CD14-positive monocyte (primary cell): ENCODE results near the gene SGTB. TPM values are rescaled to one million over a fixed set of nuclear protein-coding genes. Genes with fewer than 3 reads are reported as not detected.
"Not testable (repeated sequence)": the region's sequence is repeated elsewhere in the genome, so short reads cannot be mapped to it uniquely, and the experiment has no call there.

Experiments
- DNase-seq, 3 donors: peaks; one replicate each; pipeline ENCODE4 v3.0.0-alpha.2; 2011 to 2022
- H2AFZ ChIP-seq: 2 replicates; pipeline ENCODE4 v1.6.0; 2012; ENCODE audit warnings: mild to moderate bottlenecking, low read depth, low read length, inconsistent platforms; ENCODE audit not compliant: insufficient read depth, poor library complexity, severe bottlenecking
- H3K27ac ChIP-seq, 2 donors: 1 replicate in 1 of 2; 2 replicates in 1 of 2; pipeline ENCODE4 v1.5.1; 2012 to 2013; ENCODE audit warnings: low read length in 2 of 2, control low read depth in 1 of 2, inconsistent platforms in 1 of 2, low read depth in 1 of 2, mild to moderate bottlenecking in 1 of 2
- H3K27me3 ChIP-seq, 2 donors: one replicate each; pipeline versions ENCODE4 v1.6.0 to v1.6.1; 2011 to 2013; ENCODE audit warnings: low read length in 2 of 2; ENCODE audit not compliant: control insufficient read depth in 2 of 2, insufficient read depth in 2 of 2
- H3K36me3 ChIP-seq, 2 donors: replicated peaks in 1 of 2; 1 replicate in 1 of 2; 2 replicates in 1 of 2; pipeline versions ENCODE4 v1.5.1 to v1.6.1; 2012 to 2013; ENCODE audit warnings: low read length in 2 of 2, control low read depth in 1 of 2, inconsistent platforms in 1 of 2, mild to moderate bottlenecking in 1 of 2; ENCODE audit not compliant: insufficient read depth in 2 of 2, control insufficient read depth in 1 of 2
- H3K4me1 ChIP-seq, 2 donors: 1 replicate in 1 of 2; 2 replicates in 1 of 2; pipeline versions ENCODE4 v1.5.1 to v1.6.1; 2012 to 2013; ENCODE audit warnings: low read length in 2 of 2, control low read depth in 1 of 2, inconsistent platforms in 1 of 2, mild to moderate bottlenecking in 1 of 2, moderate library complexity in 1 of 2; ENCODE audit not compliant: insufficient read depth in 2 of 2, control insufficient read depth in 1 of 2
- H3K4me2 ChIP-seq: replicated peaks from 2 replicates; pipeline ENCODE3; 2012; ENCODE audit warnings: low read length, moderate library complexity, mild to moderate bottlenecking; ENCODE audit not compliant: poor library complexity, severe bottlenecking; ENCODE audit errors: extremely low read depth
- H3K4me3 ChIP-seq, 3 experiments: fragments of 200-600 bp in 1 of 3; sonication (generic) in 1 of 3; replicated peaks in 1 of 3; 1 replicate in 2 of 3; 2 replicates in 1 of 3; pipeline ENCODE4 v1.5.1; 2011 to 2013; ENCODE audit warnings: low read length in 3 of 3, mild to moderate bottlenecking in 3 of 3, control low read depth in 2 of 3, low read depth in 2 of 3, inconsistent platforms in 1 of 3, moderate library complexity in 1 of 3
- H3K79me2 ChIP-seq: 2 replicates; pipeline ENCODE4 v1.6.0; 2012; ENCODE audit warnings: mild to moderate bottlenecking, control low read depth, inconsistent platforms, low read length, moderate library complexity; ENCODE audit not compliant: insufficient read depth
- H3K9ac ChIP-seq: 2 replicates; pipeline ENCODE4 v1.6.0; 2017; ENCODE audit warnings: low read length, mild to moderate bottlenecking; ENCODE audit not compliant: insufficient read depth, poor library complexity, severe bottlenecking
- H3K9me3 ChIP-seq, 2 donors: replicated peaks in 1 of 2; 1 replicate in 1 of 2; 2 replicates in 1 of 2; pipeline versions ENCODE4 v1.5.1 to v1.6.1; 2012 to 2013; ENCODE audit warnings: low read length in 2 of 2, control low read depth in 1 of 2; ENCODE audit not compliant: control insufficient read depth in 1 of 2, insufficient read depth in 1 of 2
- H4K20me1 ChIP-seq: 2 replicates; pipeline ENCODE4 v1.6.0; 2012; ENCODE audit warnings: mild to moderate bottlenecking, low read length, control low read depth, moderate library complexity; ENCODE audit not compliant: insufficient read depth
- H3K27ac Mint-ChIP-seq, 7 donors: one replicate each; pipeline ENCODE4 v1.8.0; 2020; ENCODE audit warnings: mild to moderate bottlenecking in 7 of 7, mixed read lengths in 7 of 7, moderate library complexity in 6 of 7, inconsistent platforms in 2 of 7
- H3K27me3 Mint-ChIP-seq, 3 donors: one replicate each; pipeline ENCODE4 v1.8.0; 2021 to 2022; ENCODE audit warnings: low read depth in 3 of 3, mild to moderate bottlenecking in 3 of 3, mixed read lengths in 3 of 3, moderate library complexity in 3 of 3, inconsistent platforms in 1 of 3
- H3K36me3 Mint-ChIP-seq, 2 donors: one replicate each; pipeline ENCODE4 v1.8.0; 2020; ENCODE audit warnings: mixed read lengths in 2 of 2, inconsistent platforms in 1 of 2, mild to moderate bottlenecking in 1 of 2
- H3K4me1 Mint-ChIP-seq: one replicate; pipeline ENCODE4 v1.8.0; 2020; ENCODE audit warnings: mild to moderate bottlenecking, mixed read lengths
- H3K4me3 Mint-ChIP-seq, 2 donors: one replicate each; pipeline ENCODE4 v1.8.0; 2020; ENCODE audit warnings: mild to moderate bottlenecking in 2 of 2, mixed read lengths in 2 of 2, moderate library complexity in 1 of 2
- H3K9me3 Mint-ChIP-seq, 7 donors: one replicate each; pipeline ENCODE4 v1.8.0; 2020 to 2022; ENCODE audit warnings: mixed read lengths in 7 of 7, mild to moderate bottlenecking in 6 of 7, moderate library complexity in 6 of 7, inconsistent platforms in 2 of 7
- WGBS: methylation state at CpG from one replicate; pipeline ENCODE4 v1.1.5; 2013; ENCODE audit warnings: missing lambda C conversion rate; ENCODE audit not compliant: insufficient coverage; 5-methylcytosine and 5-hydroxymethylcytosine counted together
- intact Hi-C, 2 donors: fragments of 100-400 bp; cut with micrococcal nuclease; formaldehyde crosslinking; loops; one replicate each; pipeline versions ENCODE4 v1.15.0 to v1.15.1; 2023
- polyA plus RNA-seq, 3 donors: library from polyadenylated mRNA; depleted of rRNA in 1 of 3; unstranded in 2 of 3; stranded (reverse) in 1 of 3; fragments of 300-500 nt in 2 of 3; fragments of >200 nt in 1 of 3; fragmentation: Illumina TruSeq in 2 of 3; gene quantifications; 1 replicate in 2 of 3; 2 replicates in 1 of 3; pipeline ENCODE4 v1.2.3, GENCODE V29; 2012 to 2021
- TF ChIP-seq, protein P1 (sequence below): fragments of 200-600 bp; IDR thresholded peaks from one replicate; pipeline ENCODE4 v1.8.0; 2022; ENCODE audit warnings: antibody characterized with exemption, mild to moderate bottlenecking

SGTB gene
- polyA plus RNA-seq, 3 donors, result 7.4 to 16.5 (median 7.6) TPM

DNA sequence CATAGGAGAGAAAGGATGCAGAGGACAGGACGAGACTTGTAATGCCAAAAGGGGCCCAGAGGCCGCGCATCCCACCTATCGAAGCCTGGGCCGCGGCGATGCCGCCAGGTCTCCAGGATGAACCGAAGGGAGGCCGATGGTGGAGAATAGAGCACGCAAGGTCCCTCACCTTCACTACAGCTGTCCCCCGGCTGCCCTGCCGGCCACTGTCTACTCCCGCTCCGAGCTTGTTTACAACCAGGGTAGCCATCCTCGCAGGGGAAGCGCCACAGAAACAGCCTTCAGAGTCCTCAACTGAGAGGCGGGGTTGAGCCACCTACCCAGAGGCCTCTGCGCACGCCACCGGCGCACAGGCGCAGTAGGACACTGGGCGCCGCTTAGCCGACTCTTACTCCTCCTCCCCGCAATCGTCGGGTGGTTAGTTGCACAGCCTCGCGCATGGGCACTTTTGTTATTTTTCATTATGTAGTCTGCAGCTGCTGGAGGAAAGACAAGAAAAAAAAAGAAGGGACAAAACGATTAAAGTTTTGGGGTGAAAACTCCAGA, 97.8 kb downstream of the SGTB start, which contains the start of gene TRIM23:
Gene TRIM23, minus strand, starts transcription at position 309 of the 546 bp plus-strand sequence. Its CDS starts 59 bp downstream, at position 250.
- TF ChIP-seq, protein P1, sequence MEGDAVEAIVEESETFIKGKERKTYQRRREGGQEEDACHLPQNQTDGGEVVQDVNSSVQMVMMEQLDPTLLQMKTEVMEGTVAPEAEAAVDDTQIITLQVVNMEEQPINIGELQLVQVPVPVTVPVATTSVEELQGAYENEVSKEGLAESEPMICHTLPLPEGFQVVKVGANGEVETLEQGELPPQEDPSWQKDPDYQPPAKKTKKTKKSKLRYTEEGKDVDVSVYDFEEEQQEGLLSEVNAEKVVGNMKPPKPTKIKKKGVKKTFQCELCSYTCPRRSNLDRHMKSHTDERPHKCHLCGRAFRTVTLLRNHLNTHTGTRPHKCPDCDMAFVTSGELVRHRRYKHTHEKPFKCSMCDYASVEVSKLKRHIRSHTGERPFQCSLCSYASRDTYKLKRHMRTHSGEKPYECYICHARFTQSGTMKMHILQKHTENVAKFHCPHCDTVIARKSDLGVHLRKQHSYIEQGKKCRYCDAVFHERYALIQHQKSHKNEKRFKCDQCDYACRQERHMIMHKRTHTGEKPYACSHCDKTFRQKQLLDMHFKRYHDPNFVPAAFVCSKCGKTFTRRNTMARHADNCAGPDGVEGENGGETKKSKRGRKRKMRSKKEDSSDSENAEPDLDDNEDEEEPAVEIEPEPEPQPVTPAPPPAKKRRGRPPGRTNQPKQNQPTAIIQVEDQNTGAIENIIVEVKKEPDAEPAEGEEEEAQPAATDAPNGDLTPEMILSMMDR, result no peak
- Mint-ChIP-seq H3K4me1 (peaks cover 27% of the 10 kb centered on the region), H3K4me3 (peak within 1 kb of the TSS; percentile 90 to 99), H3K9me3 (peaks cover 0 to 2% (median 0%) of the 10 kb centered on the region in 7 donors), H3K27ac (peak within 1 kb of the TSS; percentile 94 to 98 (median 97)), H3K27me3 (no peaks in the 10 kb centered on the region), H3K36me3 (peaks cover 1 to 12% of the 10 kb centered on the region in 2 donors)
- H3K4me3 ChIP-seq, result peak within 1 kb of the TSS; percentile 86 to 98 (median 94)
- peaks cover 4% of the 10 kb centered on the region for H4K20me1 ChIP-seq
- peak within 1 kb of the TSS; percentile 97 for H2AFZ ChIP-seq
- peak within 1 kb of the TSS; percentile 83 for H3K9ac ChIP-seq
- peak within 1 kb of the TSS; percentile 87 to 93 for H3K27ac ChIP-seq
- under 1% methylated on average over 13 of the region's 32 CpGs for WGBS
- H3K79me2 ChIP-seq, result peaks cover 93% of the 10 kb centered on the region
- no peaks in the 10 kb centered on the region for H3K27me3 ChIP-seq
- H3K36me3 ChIP-seq, result peaks cover 2 to 4% of the 10 kb centered on the region in 2 donors
- intact Hi-C loops, result loop anchor here (2.0 to 10.0 kb wide), 5 partner anchors 61 to 521 kb away; partner anchors contain the start of genes CENPK (in 2 of the 2), NLN (in 2 of the 2), PPWD1 (in 2 of the 2) and SGTB (in 2 of the 2)
- H3K9me3 ChIP-seq, result no peaks in the 10 kb centered on the region
- DNase-seq, result peak; percentile 92 to 94 (median 92)
- peaks cover 18 to 35% of the 10 kb centered on the region in 2 donors for H3K4me1 ChIP-seq
- peak within 1 kb of the TSS; percentile 80 for H3K4me2 ChIP-seq

DNA sequence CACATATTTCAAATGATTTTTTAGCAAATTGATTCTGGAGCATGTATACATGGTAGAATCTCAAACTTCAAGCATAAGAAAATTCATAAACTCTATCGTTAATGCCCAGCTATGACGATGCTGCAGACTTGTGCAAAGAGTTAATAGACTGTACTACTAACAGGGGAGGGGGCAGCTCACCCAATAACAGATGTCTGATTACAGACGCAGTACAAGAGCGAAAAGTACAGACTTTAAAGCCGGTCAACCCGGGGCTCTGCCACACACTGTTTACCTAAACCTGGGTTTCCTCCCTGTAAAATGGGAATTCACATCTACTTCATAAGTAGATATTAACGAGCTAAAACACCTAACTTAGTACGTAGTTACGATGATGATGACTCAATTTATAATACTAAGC, 98.4 kb downstream of the SGTB start:
- Mint-ChIP-seq H3K9me3 (peaks cover 0 to 2% (median 0%) of the 10 kb centered on the region in 7 donors), H3K4me3 (peak overlapping the region; percentile 90 to 99), H3K27ac (peak overlapping the region in 5 of 7 donors; percentile 94 to 98 (median 97)), H3K4me1 (peaks cover 27% of the 10 kb centered on the region), H3K36me3 (peaks cover 1 to 9% of the 10 kb centered on the region in 2 donors), H3K27me3 (no peaks in the 10 kb centered on the region)
- Histone ChIP-seq H4K20me1 (peaks cover 10% of the 10 kb centered on the region), H3K27ac (peak overlapping the region in 1 of 2 donors; percentile 93), H3K36me3 (peaks cover 2 to 5% of the 10 kb centered on the region in 2 donors), H3K27me3 (no peaks in the 10 kb centered on the region), H3K4me2 (peak overlapping the region; percentile 80), H2AFZ (peak overlapping the region; percentile 97), H3K9ac (peak overlapping the region; percentile 83), H3K4me3 (peak overlapping the region; percentile 86 to 98 (median 94)), H3K9me3 (no peaks in the 10 kb centered on the region), H3K79me2 (peaks cover 93% of the 10 kb centered on the region), H3K4me1 (peaks cover 18 to 35% of the 10 kb centered on the region in 2 donors)
- TF ChIP-seq, protein P1, result no peak
- WGBS, result 33% methylated on average over 2 of the region's 9 CpGs
- intact Hi-C loops, result loop anchor here (5.0 to 10.0 kb wide), 4 partner anchors 99 to 521 kb away; partner anchors contain the start of genes NLN (in 2 of the 2), SGTB (in 2 of the 2) and SREK1 (in 2 of the 2)
- DNase-seq, result no peak

DNA sequence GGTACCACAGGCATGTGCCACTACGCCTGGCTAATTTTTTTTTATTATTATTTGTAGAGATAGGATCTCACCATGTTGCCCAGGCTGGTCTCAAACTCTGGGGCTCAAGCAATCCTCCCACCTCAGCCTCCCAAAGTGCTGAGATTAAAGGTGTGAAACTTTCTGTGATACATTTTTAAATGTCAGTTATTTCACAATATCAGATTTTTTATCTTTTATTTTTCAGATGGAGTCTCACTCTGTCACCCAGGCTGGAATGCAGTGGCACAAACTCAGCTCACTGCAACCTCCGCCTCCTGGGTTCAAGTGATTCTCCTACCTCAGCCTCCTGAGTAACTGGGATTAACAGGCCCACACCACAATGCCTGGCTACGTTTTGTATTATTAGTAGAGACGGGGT, 99.9 kb downstream of the SGTB start:
- not testable (repeated sequence) for H3K27ac Mint-ChIP-seq, H3K4me3 Mint-ChIP-seq, H3K27ac ChIP-seq, H3K9me3 Mint-ChIP-seq, H2AFZ ChIP-seq, H3K9ac ChIP-seq, H3K27me3 ChIP-seq, H3K4me2 ChIP-seq, H3K9me3 ChIP-seq, DNase-seq, H3K4me3 ChIP-seq, H3K27me3 Mint-ChIP-seq
- intact Hi-C loops, result loop anchor here (5.0 to 10.0 kb wide), 4 partner anchors 100 to 523 kb away; partner anchors contain the start of genes NLN (in 2 of the 2), SGTB (in 2 of the 2) and SREK1 (in 2 of the 2)
- H4K20me1 ChIP-seq, result peaks cover 12% of the 10 kb centered on the region
- peaks cover 18 to 35% of the 10 kb centered on the region in 2 donors for H3K4me1 ChIP-seq
- H3K79me2 ChIP-seq, result peaks cover 81% of the 10 kb centered on the region
- 95% methylated on average over 3 of the region's 4 CpGs for WGBS
- peaks cover 9 to 18% of the 10 kb centered on the region in 2 donors for H3K36me3 ChIP-seq
- peaks cover 8 to 13% of the 10 kb centered on the region in 2 donors for H3K36me3 Mint-ChIP-seq
- H3K4me1 Mint-ChIP-seq, result peaks cover 24% of the 10 kb centered on the region
